T47D (cell line): ENCODE data around the gene KIF5C.

Experiments used
- DNase-seq, 2 experiments: peaks; one replicate each; pipeline versions ENCODE4 v3.0.0 to v3.0.0-alpha.2; 2011 to 2012; ENCODE audit warnings: low read depth in 1 of 2, low spot score in 1 of 2
- JUND ChIP-seq: IDR thresholded peaks from 2 replicates; pipeline ENCODE4 v1.6.1; 2012; ENCODE audit warnings: low read depth
- in situ Hi-C: cut with HindIII; loops from 2 replicates; pipeline ENCODE4 v1.10.0; 2016; ENCODE audit warnings: low sequenced_read_pairs, low pct_unique_long_range_greater_than_20kb

Gene KIF5C

GRCh38 chr2:148899638-148900318 is 24.8 kb downstream of the KIF5C start:
- DNase-seq = no peak
- in situ Hi-C loops = no loop called here
- TF ChIP-seq JUND = no peak

DNA sequence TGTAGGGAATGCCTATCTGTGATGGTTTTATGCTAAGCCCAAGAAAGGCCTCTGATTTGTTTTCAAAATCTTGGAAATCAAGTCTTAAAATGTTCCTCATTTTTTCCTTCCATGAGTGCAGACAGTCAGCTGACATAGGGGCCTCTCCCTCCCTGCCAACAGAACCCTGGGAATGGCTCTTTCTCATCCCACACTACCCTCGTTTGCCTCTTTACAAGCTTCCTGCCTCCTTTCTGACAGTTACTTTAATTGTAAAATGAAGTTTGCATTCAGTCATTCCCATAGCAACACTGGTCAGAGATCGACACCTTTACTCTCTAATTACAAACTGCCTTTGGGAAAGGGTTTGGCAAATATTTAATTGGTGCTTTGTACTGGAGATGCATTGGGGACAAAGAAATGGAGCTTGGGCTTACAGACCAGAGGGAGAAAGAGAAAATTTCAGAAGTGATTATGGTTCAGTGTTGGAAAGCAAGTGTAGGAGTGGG is 25.4 kb downstream of the KIF5C start:
- no peak for DNase-seq
- in situ Hi-C loops = no loop called here
- TF ChIP-seq JUND = no peak

- DNase-seq = no peak
- TF ChIP-seq JUND = no peak
- in situ Hi-C loops = no loop called here
Measured at GRCh38 chr2:148901142-148901541, 26.1 kb downstream of the KIF5C start.

DNA sequence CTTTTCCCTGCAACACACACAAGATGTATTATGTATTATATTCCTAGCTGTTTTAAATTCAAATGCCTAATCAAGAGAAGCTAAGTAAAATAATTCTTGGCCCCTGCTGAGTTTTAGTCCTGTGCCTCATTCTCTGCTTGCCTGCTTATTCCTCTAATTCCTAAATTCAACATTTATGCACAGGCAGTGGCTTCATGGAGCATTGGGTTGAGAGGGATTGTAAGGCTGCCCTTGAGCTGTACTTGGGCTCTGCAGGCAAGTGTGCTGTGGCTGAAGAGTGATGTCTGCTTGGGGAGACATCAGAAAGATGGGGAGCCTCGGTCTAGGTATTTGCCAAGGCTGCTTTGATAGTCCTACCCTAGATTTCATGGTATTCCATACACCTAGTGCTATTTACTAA is 27.8 kb downstream of the KIF5C start:
- DNase-seq = no peak
- TF ChIP-seq JUND = no peak
- in situ Hi-C loops = no loop called here

DNA sequence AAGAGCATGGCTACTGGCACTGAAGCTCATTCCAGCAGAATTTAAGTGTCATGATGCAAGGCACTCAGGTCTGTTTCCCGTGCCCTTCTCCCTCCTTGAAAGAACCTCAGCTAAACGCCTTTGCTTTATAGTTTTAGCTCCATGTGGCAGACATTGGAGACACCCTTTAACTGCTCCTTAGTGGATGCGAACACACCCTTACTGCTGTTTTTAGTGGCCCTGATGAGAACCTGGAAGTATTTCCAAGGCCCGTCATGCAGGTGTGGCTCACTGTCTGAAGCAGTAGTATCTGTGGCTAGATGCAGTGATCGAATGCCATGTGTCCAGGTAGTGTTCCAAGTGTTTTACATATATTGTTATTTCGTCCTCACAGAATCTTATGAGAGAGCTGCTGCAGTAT is 28.3 kb downstream of the KIF5C start:
- no peak for DNase-seq
- in situ Hi-C loops = no loop called here
- TF ChIP-seq JUND = no peak

GRCh38 chr2:148903979-148904378 is 29.0 kb downstream of the KIF5C start:
- in situ Hi-C loops = no loop called here
- TF ChIP-seq JUND = no peak
- DNase-seq = no peak

- no peak for DNase-seq
- TF ChIP-seq JUND = no peak
- in situ Hi-C loops = no loop called here
Measured at GRCh38 chr2:148906124-148906523, 31.1 kb downstream of the KIF5C start.

GRCh38 chr2:148907085-148907785 is 32.2 kb downstream of the KIF5C start:
- no peak for TF ChIP-seq JUND
- no peak for DNase-seq
- in situ Hi-C loops = no loop called here

DNA sequence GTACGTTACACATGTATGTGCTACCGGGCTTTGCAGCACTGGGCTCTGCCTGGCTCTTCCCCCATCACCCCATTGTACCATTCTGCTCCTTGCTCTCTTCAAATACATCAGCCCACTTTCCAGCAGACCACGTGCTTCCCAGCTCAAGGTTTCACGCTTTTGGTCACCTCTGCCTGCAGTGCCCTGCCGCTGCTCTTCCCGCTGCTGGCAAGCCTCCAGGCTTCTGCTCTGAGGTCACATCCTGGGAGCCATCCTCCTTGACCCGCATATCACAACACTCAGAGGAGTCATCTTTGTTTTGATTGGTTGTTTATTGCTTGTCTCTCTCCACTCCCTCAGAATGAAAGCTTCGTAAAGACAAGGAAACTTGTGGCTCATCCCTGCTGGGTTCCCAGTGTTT is 34.1 kb downstream of the KIF5C start:
- in situ Hi-C loops = no loop called here
- no peak for DNase-seq
- no peak for TF ChIP-seq JUND

DNA sequence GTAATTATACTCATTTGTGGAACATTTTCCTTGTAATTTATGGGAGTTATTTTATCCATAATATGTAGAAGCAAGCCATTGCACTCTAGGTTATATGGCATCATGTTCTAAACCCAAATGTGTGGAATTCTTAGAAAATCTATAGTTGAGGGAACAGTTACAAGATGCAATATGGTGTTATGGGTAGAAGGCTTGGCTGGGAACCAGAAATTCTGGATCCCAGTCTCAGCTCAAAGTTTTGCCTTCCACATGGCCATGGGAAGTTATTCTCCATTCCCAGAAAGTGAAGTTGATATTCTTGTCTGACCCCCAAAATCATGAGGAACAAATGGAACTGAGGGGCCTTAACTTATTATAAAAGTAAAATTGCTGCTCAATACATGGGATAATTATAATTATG is 38.0 kb downstream of the KIF5C start:
- TF ChIP-seq JUND = no peak
- in situ Hi-C loops = no loop called here
- DNase-seq = no peak

DNA sequence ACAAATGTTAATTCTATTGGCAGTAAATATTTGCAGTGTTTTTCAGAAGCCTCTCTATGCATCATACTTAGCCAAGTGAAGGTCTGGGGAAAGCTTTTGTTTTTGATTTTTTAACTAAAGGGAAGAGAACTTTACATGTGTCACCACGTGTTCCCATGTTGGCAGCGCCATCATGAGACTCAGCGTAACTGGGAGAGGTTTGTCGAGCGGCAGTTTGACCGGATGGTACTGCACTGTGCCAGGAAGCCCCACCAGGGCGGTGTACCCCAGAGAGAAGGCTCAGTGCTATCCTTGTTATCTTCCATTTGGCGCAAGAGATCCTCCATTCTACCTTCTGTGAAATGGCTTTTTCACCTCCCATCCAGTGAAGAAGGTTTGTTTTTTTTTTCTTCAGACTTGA is 38.5 kb downstream of the KIF5C start:
- DNase-seq = no peak
- TF ChIP-seq JUND = no peak
- in situ Hi-C loops = no loop called here

DNA sequence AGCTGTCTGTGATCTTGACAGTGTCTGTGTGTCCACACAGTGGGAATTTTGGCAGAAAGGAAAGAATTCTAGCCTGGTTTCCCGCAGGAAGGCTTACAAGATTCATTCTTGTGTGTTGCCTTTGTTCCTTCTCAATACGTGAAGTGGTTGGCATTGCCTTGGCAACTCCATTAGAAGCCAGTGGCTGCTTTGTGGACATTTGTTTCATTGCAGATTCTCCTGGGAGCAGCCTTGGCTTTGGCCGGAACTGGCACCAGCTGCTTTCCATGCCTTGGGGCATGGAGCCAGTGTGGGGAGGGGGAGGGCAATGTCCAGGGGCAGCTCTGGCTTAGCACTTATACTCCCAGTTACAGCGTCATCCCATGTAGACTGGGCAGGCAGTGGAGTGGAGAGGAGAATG is 39.4 kb downstream of the KIF5C start:
- in situ Hi-C loops = no loop called here
- no peak for DNase-seq
- TF ChIP-seq JUND = no peak

DNA sequence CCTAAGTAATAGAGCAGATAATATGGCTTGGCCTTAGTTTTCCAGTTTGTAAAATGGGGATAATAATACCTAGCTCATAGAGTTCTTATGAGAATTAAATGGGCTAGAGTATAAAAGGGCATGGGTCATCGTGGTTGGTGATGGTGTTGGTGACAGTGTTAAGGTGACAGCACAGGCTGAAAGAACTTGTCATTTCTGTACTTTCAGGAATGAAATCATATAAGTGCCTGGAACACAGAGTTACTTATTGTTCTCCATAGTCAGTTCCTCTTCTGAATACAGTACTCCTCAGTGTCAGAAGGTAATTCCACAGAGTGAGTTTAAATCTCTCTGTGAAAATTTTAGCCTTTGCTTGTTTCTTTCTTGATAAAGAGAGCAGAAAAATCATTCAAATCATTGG is 42.4 kb downstream of the KIF5C start:
- DNase-seq = no peak
- in situ Hi-C loops = no loop called here
- TF ChIP-seq JUND = no peak

DNA sequence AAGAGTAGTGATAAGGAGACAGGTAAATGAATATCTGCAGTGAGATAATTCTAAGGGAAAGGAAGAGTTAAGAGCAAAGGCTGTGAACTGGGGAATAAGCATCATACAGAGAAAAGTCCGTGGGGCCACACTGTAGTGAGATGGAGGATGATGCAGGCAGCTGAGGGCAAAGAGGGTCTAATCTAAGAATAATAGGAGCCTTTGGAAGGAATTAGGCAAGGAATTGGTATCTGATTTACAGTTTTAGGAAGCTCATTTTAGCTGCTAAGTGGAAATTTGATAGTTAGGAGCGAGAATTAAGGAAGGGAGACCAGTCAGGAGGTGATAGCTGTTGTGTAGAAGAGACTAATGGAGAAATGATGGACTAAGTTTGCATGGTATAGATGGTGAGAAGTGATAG is 43.5 kb downstream of the KIF5C start:
- no peak for TF ChIP-seq JUND
- in situ Hi-C loops = no loop called here
- DNase-seq = no peak
